ENCODE measurements around the gene MPPED2.

The MPPED2 gene

GRCh38 chr11:30360741-30361140 is 225.4 kb downstream of the MPPED2 start:
- DNase-seq (ENCODE audit: low read depth) = no peak
